GM18511 (cell line): ENCODE results near the gene SYNPO2.
A peak's percentile ranks its signal among the peaks of the same experiment; 100 is the strongest.
"Not testable (repeated sequence)": the region's sequence is repeated elsewhere in the genome, so short reads cannot be mapped to it uniquely, and the experiment has no call there.

Experiments used
- ATAC-seq: cut with Tn5 transposase; IDR thresholded peaks from one replicate; pipeline ENCODE4 v1.9.1; 2021; ENCODE audit warnings: mild to moderate bottlenecking, moderate library complexity; ENCODE audit not compliant: unreplicated experiment

The SYNPO2 gene

DNA sequence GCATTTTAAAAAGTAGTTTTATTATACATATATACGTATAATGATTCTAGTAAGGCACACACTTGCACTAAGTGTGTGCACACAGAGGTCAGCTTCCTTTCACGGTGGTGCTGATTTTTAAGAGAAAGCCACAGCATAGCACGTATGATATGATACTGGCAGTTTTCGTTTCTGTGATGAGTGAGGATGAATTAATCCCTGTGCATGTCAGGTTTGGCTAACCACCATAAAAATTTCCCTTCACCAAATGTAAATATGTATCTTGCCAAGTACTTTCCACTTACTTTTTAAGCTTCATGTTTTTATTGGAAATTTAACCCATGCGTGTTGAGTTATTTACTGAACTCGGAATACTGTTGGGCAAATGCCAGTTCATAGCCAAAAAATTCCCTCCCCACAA lies 84.6 kb downstream of the SYNPO2 start:
- no peak for ATAC-seq

DNA sequence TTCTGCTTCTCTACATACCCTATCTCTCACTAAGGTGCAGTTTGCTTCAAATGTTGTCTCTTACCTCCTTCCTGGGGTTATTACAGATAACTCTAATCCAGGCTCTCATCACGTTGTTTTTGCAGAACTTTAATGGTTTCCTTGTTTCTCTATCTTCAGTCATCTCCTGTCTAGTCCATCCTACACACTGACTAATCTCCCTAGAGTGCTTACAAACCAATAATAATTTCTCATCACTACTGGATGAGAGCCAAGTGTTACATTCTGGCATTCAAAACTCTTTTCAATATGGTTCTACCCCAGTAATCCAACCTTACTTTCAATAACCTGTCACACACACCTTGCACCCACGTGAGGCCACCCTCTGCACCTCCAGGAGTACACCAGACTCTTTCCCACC lies 86.1 kb downstream of the SYNPO2 start:
- no peak for ATAC-seq

DNA sequence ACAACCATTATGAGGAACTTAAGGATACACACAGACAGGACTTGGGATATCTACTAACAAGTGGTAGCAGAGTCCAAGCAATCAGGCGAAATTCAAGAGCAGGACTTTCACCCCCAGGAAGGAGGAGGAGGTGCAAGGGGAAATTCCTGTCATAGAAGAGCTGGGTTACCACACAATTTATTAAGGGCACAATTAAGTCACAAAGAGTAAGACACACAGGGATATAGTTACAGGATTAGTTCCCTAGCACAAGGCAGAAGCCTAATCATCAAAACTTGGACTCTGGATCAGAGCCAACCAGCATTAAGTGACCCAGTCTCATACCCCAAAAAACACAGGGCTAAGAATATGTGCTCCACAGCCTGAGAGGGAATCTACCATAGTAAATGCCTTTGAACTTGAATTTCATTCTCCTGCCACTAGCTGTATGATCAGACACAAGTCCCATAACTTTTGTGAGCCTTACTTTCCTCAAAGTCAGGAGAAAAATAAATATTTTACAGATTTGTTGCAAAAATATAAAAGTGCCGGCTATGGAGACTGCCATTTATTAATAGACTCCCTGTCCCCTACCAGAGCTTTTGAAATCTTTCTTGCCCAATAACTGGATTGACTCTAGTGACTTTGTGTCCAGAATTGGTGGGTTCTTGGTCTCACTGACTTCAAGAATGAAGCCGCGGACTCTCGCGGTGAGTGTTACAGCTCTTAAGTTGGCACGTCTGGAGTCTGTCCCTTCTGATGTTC lies 87.0 kb downstream of the SYNPO2 start:
- no peak for ATAC-seq

DNA sequence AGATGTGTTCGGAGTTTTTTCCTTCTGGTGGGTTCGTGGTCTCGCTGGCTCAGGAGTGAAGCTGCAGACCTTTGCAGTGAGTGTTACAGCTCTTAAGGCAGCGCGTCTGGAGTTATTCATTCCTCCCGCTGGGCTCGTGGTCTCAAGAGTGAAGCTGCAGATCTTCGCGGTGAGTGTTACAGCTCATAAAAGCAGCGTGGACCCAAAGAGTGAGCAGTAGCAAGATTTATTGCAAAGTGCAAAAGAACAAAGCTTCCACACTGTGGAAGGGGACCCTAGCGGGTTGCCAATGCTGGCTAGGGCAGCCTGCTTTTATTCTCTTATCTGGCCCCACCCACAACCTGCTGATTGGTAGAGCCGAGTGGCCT lies 87.5 kb downstream of the SYNPO2 start:
- ATAC-seq, result not testable (repeated sequence)

DNA sequence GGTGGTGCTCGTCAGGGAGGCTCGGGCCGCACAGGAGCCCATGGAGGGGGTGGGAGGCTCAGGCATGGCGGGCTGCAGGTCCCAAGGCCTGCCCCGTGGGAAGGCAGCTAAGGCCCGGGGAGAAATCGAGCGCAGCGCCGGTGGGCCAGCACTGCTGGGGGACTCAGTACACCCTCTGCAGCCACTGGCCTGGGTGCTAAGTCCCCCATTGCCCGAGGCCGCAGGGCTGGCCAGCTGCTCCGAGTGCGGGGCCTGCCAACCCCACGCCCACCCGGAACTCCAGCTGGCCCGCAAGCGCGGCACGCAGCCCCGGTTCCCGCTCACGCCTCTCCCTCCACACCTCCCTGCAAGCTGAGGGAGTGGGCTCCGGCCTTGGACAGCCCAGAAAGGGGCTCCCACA lies 88.4 kb downstream of the SYNPO2 start:
- not testable (repeated sequence) for ATAC-seq

DNA sequence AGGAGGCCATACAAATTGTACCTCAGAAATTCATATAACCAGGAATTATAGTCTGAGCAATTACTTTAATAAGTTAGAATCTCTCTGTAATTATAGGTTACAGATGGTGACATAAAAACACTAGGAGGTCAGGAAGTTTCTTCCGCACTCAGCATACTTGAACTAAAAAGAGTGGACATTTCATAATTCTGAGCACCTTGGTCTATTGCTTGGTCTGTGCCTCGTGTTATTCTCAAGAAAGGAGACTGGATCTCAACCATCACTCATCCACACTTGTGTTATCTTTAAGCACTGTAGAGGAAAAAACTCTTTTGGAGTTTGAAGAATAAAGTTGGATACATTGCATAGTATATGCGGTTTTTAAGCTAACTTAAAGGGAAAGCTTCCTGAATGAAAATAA lies 91.1 kb downstream of the SYNPO2 start:
- no peak for ATAC-seq

DNA sequence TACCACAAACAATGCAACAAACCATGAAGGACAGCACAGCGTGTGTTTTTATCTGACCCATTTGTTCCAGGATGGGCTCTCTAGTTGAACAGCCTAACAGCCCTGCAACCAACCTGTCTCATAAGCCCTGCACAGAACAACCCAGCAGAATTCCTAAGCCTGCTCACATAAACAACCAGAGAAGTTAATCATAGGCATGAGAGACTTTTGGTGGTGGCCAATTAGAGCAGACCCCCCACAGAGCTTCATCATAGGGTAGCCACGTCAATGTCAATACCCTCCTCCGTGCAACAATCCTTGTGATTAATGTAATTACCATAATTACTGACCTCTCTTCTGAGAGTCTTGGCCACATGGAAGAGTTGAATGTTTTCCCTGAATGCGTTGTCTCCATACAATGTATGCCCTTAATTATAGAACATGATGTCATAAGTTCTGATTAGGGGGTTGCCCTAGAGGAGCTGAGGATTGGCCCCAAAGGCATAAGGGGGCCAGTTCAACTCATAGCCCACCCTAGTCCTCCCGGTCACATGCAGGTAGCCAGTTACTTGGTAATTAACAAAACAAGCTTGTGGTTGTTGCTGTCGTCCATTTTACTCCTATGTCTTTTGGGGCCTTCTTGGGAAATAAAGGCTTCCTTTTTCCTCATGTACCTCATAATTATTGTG lies 92.7 kb downstream of the SYNPO2 start:
- ATAC-seq, result peak; percentile 19

DNA sequence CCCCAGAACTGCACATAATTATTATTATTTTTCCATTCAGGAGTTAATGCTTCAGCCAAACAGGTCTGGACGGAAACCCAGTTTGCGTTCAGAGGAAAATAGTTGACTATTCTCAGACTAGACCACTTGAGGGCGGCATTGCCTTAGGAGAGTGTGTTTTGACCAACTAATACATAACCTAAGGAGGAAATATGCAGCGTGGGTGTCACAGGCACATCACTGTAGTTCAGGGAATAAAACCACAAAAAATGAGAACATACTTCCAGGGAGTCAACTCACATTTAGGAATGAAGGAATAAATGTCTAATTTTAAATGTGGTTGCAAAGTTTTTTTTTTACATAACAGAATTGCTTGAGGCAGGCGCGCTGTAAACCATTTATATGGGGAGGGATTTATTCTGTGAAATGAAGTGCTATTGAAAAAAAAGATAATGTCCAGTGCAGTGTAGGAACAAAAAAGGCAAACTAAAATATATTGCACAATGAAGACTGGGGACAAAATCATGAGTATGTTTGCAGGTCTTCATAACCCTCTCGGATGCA lies 93.3 kb downstream of the SYNPO2 start:
- ATAC-seq, result peak; percentile 94

DNA sequence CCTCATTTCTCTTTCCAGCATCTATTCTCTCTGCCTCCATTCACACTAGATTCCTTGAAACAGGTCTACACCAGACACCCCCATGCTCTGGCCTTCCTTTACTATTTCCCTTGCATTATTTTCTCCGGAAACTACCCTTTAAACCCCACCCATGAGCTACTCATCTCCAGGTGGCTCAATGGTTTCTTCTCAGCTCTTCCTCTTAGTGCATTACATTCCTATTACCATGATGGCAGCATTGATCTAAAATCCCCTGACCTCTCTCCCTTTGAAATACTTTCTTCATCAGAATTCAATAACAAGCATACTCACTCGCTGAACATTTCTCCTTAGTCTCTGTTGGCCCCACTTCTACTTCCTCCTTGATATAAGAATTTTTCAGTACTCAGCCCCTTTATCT lies 94.6 kb downstream of the SYNPO2 start:
- ATAC-seq, result no peak

DNA sequence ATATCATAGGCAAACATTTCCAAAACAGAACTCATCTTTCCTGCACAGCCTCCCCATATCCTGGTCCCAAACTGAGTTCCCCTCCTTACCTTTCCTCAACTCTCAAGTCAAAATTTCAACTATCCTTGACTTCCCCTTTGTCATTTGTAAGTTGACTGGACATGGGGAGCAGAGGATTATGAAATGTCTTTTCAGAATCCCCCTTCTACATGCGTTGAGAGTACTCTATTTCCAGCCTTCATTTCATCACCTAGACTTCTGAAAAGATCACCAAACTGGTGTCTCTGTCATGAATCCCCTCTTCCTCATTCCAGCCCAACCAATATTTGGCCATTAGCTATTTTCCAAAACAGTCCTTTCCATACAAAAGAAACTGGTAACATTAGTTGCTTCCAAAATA lies 95.2 kb downstream of the SYNPO2 start:
- no peak for ATAC-seq

DNA sequence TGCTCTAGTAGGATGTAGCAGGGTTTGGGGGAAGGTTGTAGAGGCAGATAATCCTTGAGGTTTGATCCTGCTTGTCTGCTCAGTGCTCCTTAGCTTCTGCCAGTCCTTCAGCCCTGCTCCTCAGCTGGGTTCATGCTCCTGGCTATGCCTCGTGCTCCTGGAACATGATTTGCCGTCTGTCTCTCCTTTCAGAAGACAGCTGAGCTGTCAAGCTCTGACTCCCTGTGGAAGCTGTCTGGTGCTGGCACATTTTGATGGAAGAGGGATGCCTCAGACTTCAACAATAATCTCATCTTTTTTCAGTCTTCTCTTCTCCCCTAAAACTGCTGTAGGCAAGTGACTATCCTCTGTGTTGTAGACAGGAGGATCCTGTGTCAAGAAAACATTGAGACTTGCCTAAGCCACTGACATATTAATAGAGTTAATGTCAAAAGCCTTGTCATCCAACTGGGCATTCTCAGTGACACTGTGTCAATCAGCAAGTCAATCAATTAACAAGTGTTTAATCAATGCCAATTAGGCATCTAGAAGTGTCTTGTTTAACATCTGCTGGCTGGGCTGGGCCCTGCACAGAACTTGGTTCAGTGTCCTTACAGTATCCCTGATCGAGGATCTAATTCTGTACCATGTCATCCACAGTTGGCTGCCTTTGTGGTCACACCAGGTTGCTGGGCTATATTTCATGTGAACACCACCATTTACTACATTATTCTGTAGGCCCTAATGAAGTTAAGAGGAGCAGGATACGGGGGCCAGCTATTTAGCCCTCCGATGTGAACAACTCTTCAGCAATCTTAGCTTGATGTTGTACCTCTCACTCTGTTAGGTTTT lies 96.7 kb downstream of the SYNPO2 start:
- ATAC-seq, result no peak

DNA sequence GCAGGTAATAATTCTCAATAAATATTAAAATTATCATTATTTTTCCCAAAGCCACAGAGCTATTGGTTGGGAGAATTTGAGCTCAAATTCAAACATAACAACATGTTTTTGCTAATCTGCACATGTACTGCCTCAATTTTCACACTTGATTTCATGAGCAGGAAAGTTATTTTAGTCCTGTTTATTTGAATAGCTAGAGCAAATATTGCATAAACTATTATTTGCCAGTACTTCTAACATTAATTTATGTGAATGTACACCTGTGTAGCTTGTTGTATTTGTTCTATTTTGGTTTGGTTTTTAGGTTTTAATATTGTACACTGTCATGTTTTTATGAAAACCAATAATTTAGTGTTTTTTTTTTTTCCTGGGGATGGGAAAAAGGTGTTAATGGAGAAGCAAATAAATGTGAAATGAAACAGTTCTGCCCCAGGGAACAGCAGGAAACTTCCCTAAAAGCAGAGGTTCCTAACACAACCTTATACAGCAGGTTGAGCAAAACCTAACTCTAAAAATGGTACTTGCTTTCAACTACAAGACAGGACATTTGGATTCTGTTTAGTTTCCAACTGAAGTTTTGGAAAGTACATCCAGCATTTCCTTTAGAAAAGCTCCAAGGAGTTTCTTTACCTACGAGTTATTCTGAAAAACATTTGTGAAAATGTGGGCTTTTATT lies 99.4 kb downstream of the SYNPO2 start:
- no peak for ATAC-seq

DNA sequence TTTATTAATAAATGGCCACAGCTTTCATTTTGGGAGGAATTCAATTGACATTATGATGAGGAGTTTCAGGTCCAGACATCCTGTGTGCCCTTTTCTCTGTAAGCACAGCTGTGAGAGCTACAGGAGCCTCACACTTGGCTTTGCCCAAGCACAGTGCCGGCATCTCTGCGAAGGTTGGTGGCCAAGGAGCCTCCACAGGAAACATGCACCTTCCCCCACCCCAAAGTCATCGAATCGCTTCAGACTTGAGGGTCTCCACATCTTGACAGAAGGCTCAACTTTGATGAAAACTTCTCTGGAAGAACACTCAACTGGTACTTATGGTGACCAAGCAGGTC lies 100.0 kb downstream of the SYNPO2 start:
- ATAC-seq, result no peak

DNA sequence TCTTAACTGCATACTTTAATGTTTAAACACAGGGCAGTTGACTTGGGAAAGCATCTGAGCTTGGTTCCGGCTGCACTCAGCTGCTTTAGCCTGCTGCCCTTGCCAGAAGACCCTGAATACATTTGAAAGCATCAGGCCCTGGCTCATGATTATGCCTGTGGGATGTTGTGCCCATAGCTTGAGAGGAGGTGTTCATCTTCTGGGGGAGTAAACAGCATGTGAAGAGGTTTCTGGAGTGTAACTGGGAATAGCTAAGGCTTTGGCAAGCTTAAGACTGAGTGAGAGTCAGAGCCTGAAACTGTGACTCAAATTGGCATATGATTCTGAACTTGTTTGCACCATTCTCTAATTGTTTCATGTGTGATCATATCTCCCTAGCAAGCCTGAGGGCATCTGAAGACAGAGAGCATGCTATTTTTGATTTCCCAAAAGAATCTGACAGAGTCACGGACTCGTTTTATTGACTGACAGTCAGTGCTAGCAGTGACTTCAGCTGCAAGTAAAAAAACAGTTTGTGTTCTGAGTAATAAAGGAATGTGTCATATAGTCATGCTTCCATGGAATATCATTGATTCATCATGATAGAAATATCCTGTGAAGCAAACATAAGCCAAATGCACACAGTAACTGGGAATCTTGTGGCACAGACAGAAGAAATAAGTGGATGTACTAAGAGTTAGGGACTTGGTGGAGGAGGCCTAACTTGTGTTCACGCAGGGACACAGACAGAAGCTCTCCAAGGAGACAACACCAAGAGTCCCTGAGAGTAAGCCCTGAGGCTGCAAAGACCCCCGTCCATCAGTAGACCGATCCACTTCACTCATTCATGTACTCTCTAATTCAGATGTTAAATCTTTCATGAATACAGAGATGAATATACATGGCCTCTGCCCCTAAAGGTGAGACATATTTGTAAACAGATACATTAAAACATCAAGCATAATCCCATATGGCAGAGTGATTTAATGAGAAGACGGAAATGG lies 100.7 kb downstream of the SYNPO2 start:
- no peak for ATAC-seq

DNA sequence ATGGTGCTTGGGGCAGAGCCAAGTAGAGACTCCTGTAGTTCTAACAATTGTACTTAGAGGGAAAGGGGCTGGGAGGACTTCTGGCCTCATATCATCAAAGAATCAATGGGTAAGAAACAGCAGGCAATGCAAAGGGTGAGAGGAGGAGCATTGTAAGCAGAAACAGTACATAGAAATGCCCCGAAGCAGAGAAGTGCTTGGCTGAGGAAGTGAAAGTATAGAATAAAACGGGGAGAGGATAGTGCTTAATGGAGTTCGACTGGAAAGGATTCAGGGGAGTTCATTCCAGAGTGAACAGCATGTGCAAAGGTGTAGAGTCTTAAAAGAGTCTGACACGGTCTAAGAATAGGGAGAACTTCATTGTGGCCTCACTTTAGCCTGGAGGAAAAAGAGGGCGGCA lies 103.0 kb downstream of the SYNPO2 start:
- ATAC-seq, result peak; percentile 58

DNA sequence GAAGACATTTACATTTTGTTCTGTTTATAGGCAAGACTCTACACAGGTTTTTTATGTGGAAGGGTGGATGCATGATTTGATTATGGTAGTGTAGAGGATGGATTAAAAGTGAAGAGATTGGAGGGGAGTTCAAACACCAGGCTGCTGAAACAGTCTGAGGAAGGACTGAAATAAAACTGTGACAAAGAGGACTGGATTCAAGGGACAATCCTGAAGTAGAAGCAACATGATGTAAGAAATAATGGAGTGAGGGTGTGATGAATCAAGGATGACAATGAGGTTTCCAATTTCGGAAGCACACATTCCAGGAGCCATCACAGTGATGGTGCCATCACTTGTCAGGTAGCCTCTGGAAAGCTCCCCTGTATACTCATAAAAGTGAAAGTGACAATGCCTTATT lies 103.5 kb downstream of the SYNPO2 start:
- ATAC-seq, result no peak

DNA sequence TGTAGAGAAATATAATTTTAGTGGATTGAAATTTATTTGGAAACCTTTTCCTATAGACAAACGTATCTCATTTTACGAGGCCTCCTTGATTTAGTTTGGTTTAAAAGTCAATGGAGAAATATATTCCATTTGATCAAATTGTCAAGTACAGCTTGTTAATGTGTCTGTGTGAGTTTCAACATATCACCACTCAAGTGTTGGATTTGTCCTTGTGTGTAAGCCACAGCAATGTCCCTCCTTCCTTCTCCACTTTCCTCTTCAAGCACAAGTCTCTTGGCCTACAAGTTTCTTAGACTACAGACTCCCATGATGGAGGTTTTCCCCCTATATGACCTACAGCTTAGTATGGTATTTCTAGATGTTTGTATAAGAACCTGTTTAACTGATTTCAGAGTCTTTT lies 104.7 kb downstream of the SYNPO2 start:
- no peak for ATAC-seq

DNA sequence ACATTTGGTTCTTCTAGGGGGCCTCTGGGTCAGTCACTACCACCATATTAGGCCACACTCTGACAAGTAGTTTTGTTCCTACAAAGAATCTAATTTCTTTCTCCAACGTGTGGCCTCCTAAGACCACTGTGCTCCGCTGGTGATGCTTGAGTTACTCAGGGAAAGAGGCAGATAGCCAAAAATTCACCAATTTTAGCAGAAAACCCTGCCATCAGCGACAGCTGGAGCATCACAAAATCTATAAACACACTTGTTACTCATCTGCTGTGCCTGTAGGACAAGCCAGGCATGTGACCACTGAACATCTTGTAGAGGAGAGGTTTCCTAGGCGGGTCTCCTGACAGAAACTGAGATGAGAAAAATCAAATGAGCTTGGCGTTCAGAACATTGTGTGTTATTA lies 105.4 kb downstream of the SYNPO2 start:
- no peak for ATAC-seq

DNA sequence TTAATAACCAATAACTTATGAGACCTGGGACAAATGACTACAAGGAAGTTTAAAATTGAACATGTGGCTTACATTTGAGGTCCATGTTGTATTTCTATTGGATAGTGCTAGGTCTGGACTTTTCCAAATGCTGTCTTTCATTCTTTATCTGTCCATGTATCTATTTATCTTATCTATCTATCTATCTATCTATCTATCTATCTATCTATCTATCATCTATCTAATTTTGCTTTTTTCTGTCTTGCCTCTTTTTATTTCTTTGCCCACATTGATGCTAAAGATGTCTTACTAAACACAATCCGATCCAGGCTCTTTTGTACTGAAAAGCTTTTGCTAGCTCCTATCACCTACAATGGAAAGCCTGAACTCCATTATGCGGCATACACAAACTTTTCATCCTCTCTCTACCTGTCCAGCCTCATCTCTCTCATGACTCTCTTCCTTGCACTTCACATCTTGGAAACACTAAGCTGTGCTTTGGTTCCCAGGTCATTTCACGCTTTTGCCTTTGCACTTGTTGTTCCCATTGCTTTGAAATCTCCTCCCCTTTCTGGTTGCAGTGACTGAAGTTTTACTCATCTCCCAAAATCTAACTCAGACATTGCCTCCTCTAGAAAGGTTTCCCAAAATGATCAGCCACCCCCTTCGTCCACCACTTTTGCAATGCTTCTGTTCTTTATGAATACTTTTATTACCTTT lies 107.2 kb downstream of the SYNPO2 start:
- ATAC-seq, result no peak
